Middle frontal gyrus (tissue), 1 donor: ENCODE results near the gene C6orf15.

Experiments
- DNase-seq: peaks from one replicate; pipeline ENCODE4 v3.0.0-alpha.2; 2015; ENCODE audit warnings: low spot score; ENCODE audit errors: extremely low spot score

The C6orf15 gene

GRCh38 chr6:31110825-31111582 lies 1.4 kb downstream of the C6orf15 start:
- DNase-seq = no peak

DNA sequence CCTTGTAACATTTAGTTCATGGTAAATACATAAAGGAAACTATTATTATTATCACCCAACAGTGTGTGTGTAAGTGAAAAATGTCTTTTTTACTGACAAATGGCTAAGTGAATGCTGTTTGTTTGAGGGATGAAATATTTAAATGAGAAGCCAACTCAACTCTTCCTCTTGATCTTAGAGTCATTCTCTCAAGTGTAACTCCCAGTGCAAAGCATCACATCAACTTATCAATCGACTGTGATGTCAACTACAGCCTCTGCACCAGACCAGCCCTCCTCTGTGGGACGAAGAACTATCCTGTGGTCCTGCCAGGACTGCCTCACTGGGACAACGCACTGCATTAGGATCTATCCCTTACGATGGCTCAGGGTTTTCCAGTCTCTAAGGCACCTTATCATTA lies 5.3 kb downstream of the C6orf15 start:
- DNase-seq = no peak

GRCh38 chr6:31103136-31103535 lies 9.2 kb downstream of the C6orf15 start:
- no peak for DNase-seq

- no peak for DNase-seq
These were observed 13.9 kb downstream of the C6orf15 start for GRCh38 chr6:31098449-31098938.

DNA sequence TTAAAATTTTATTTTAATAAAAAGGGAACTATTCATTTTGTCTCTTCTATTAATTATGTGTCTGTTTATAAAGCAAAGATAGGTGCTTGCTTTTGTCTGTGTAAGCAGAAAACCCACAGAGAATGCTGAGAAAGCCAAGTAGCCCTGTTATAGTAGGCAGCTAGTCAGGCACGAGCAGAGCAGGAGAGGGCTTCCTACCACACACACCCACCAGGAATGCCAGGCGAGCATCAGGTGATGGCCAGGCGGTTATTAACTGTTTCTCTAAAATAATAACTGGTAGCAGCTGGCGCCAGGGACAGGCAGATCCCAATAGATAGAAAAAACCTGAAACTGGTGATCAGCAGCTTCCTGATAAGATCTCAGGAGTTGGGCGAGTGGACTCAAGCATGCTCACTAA lies 15.7 kb downstream of the C6orf15 start:
- DNase-seq = no peak

GRCh38 chr6:31096215-31096614 lies 16.2 kb downstream of the C6orf15 start:
- no peak for DNase-seq

DNA sequence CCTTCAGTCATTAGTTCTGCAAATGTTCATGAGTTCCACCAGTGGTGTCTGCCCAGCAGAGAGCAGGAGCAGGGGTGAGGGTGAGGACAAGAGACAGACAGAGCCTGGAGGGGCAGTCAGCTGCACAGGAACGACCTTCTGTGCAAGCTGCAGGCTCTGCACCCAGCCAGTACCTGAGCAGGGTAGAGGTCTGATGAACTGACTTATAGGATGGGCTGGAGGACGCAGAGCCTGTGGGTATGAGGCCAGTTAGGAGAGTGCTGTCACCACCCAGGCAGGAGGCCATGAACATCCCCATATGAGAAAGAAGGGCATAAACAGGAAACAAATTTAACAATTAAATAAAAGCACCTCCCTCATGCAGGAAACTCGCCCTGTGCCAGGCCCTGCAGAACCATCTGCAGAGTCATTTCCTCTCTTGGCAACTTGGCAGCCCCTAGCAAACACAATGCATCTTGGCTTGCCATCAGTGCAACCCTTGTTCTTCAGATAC lies 17.9 kb downstream of the C6orf15 start:
- no peak for DNase-seq

GRCh38 chr6:31092769-31093505 lies 19.4 kb downstream of the C6orf15 start:
- DNase-seq = no peak

GRCh38 chr6:31092238-31092637 lies 20.1 kb downstream of the C6orf15 start:
- DNase-seq = no peak

DNA sequence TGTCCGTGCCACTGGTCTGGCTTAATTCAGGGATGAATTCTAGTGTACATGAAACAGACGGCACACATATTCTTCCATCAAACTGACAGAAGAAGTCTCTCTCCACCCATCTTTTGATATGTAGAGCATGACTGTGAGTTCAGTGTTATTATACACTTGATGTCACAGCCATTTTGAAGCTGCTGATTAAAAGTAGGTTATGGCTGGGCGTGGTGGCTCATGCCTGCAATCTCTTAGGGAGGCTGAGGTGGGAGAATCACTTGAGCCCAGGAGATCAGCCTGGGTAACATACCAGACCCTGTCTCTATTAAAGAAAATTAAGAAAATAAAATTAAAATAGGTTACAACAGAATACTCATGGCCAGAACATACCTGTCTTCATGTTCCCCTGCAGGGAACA lies 20.7 kb downstream of the C6orf15 start:
- DNase-seq = no peak

- no peak for DNase-seq
These were observed 21.4 kb downstream of the C6orf15 start for GRCh38 chr6:31090973-31091364.

DNA sequence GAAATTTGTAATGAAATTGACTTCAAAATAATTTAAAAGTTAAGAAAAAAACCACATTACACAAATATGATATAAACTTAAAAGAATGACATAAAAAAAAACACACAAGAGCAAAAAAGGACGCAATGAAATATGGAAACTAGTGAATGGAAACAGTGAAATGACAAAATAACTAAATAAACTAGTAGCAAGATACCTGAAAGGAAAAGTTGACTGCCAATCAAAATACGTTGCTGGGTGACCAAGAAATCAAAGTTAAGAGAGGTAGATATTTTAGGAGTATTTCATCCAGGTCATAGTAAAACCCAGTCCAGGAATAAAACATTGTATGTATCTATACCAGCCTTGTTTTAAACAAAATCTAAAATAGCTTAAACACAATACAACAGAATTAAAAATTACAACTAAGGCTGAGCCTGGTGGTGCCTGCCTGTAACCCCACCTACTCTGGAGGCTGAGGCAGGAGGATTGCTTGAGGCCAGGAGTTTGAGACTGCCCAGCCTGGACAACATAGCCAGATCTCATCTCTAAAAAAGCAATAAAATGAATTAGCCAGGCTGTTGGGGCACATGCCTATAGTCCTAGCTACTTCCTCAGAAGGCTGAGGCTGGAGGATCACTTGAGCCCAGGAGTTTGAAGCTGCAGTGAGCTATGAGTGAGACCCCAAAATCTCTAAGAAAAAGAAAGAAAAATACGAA lies 22.0 kb downstream of the C6orf15 start:
- no peak for DNase-seq

GRCh38 chr6:31087494-31088089 lies 24.8 kb downstream of the C6orf15 start:
- DNase-seq = peak; percentile 81

- DNase-seq = no peak
These were observed 25.5 kb downstream of the C6orf15 start for GRCh38 chr6:31086788-31087440.

DNA sequence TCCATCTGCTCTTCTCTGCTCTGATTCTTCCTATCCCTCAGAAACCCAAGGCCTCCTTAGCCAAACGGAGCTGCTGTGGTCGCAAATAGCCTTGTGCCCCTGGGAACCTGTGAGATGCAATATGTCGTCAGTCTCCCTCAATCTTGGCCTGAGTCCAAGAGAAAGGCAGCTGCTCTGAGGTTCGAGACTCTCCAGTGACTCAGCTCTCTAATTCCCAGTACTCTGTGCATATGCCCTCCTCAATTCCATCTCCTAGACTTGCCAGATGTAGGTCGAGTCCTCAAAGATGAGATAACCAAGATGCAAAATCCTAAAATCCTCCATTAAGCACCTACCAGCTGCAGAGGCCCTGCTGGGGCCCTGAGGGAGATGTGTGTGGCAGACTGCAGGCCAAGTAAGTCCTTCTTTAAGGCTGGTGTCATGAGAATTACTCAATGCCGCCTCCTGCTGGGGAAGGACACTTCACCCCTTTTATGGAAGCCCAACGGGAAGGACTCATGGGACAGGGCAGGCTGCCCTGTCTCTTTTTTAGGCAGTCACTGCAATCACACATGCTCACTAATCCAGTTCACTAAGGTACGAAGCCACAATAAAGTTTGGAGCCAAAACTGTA lies 28.5 kb downstream of the C6orf15 start:
- no peak for DNase-seq

- DNase-seq = no peak
These were observed 30.5 kb downstream of the C6orf15 start for GRCh38 chr6:31081872-31082271.

DNA sequence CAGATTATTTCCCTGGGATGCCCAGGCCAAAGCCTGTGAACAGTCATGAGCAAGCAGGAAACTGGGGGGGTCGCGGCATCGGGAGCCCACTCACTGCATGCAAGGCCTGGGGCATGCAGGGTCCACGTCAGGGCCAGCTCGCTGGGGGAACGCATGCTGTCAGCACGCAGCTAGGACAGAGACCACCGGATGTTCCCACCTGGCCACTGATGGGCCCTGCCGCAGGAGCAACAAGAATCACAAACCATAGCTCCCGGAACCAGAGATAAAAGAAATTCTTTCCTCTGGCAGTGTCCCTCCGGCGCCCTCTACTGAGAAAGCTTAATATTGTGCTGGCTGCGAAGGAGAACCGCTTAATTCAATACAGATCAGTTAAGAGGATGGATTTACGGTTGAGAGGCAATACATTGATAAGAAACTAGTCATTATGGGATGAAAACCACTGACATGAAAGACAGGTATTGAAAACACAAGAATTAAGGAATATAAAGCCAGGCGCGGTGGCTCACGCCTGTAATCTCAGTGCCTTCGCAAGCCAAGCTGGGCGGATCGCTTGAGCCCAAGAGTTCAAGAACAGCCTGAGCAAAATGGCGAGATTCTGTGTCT lies 32.6 kb downstream of the C6orf15 start:
- DNase-seq = peak; percentile 77

- no peak for DNase-seq
These were observed 35.8 kb downstream of the C6orf15 start for GRCh38 chr6:31076611-31077010.

- no peak for DNase-seq
These were observed 36.8 kb downstream of the C6orf15 start for GRCh38 chr6:31075528-31075927.

- no peak for DNase-seq
These were observed 38.0 kb downstream of the C6orf15 start for GRCh38 chr6:31074401-31074800.
